IPS-NIHi7 (cell line): ENCODE results near the gene USPL1.
A peak's percentile ranks its signal among the peaks of the same experiment; 100 is the strongest.

ENCODE experiments used
- DNase-seq: peaks from one replicate; pipeline ENCODE4 v3.0.0; 2012; ENCODE audit warnings: mixed read lengths; ENCODE audit errors: extremely low spot score

Gene USPL1

GRCh38 chr13:30656178-30656577 lies 38.5 kb downstream of the USPL1 start:
- DNase-seq = no peak

- peak; percentile 49 for DNase-seq
Observed at GRCh38 chr13:30659980-30660379, 42.3 kb downstream of the USPL1 start.

GRCh38 chr13:30660796-30661195 lies 43.1 kb downstream of the USPL1 start:
- no peak for DNase-seq

GRCh38 chr13:30664689-30665275 lies 47.1 kb downstream of the USPL1 start:
- DNase-seq = no peak

- DNase-seq = no peak
Observed at GRCh38 chr13:30665638-30666037, 47.9 kb downstream of the USPL1 start.

DNA sequence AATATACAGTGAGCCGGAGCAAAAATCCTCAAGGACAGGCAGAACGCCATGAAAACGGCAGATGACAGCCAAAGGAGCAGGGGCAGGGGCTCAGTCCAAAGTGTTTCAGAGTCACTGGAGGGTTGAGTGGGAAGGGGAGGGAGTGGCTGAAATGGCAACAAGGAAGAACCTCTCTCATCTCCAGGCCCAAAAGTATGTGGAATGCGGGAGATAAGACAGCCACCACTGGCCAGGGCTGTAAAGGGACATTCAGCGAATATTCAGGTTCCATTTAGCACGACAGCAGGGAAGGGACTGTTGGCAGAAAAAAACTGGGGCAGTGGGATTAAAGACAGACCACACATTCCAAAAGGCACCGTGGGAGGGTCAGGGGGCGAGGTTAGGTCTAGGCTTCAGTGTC lies 48.4 kb downstream of the USPL1 start:
- peak; percentile 40 for DNase-seq

GRCh38 chr13:30667014-30667413 lies 49.3 kb downstream of the USPL1 start:
- DNase-seq = no peak

DNA sequence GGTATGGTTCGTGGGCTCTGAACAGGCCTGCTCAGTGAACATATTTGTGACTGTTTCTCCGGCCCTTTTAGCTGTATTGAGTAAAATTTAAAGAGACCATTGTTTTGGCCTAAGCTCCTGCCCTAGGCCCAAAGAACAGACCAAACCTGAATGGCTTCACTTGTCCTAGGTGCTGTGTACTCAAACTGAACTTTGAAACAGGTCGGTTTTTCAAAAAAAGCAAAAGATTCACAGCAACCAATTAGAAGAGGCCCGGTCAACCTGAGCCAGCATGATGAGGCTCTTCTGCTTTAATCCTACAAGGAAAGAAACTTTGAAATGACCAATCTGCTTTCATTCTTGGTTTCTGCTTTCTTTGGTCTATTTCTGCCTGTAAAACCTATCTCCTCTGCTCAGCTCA lies 50.6 kb downstream of the USPL1 start:
- DNase-seq = no peak

GRCh38 chr13:30671271-30671815 lies 53.6 kb downstream of the USPL1 start:
- DNase-seq = no peak

- DNase-seq = peak; percentile 90
Observed at GRCh38 chr13:30673669-30674521, 56.2 kb downstream of the USPL1 start.

DNA sequence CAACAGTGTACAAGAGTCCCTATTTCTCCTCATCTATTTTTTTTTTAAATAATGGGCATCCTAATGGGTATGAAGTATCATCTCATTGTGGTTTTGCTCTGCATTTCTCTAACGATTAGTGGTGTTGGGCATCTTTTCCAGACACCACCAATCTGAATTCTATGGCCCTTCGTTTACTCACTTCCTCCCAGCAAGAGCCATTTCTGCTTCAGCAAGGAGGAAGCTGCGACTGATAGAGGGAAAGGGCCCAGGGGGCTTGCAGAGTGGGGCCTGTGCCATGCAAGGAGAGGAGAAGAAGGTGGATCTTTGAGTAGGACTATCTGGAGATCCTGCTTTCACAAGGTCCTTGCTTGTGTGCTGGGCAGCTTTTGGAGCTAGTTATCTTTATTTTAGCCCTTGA lies 58.0 kb downstream of the USPL1 start:
- no peak for DNase-seq

- DNase-seq = peak; percentile 29
Observed at GRCh38 chr13:30676672-30677071, 59.0 kb downstream of the USPL1 start.

DNA sequence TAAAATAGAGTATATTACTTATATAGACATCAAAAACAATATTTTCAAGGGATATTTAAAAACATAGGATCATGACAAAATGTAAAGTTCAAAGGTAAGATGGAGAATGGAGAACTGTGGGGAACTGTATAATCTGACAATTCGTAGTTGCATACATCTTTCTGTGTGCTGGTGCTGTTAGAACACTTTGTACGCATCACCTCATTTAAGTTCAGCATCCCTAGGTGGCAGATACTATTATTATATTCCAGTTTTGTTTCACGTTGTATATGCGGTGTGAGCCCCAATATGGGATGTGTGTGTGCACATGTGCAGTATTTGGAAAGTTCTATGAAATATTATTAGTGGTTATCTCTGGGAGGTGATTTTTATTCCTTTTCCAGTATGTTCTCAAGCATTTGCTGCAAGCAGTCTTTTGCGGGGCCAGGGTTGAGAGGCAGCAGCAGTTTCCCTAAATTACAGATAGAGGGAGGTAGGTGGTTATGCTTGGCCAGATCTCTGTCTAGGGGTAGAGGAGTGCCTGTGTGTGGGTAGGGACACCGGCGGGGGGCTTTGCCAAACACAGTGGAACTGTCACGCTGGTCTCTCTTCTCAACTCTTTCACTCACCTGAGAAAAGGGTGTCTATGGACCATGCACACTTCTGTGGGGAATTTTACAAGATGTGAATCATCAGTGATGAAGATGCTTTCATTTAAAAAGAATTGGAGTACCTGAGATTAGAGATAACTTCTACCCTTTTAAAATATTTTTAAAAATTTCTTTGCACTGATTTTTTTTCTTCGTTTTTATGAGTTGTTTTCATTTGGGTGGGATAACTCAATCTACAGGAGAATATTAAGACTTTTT lies 62.0 kb downstream of the USPL1 start:
- peak; percentile 69 for DNase-seq

DNA sequence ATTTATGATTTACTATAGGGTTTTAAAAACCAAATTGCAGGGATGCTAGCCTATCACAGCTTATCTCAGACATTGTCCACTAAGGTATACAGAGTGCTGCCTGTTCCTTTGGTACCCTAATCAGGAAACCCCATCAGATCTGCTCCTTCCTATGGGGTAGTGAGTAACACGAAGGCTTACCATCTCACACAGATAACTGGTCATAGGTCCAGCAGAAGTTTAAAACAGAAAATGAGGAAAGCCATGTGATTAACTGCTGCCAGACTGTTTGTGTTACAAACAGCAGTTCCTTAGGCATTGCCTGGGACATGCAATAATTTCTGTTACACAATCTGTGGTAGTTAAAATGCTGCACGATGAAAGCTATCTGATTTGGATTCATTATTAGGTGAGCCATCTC lies 64.1 kb downstream of the USPL1 start:
- no peak for DNase-seq

DNA sequence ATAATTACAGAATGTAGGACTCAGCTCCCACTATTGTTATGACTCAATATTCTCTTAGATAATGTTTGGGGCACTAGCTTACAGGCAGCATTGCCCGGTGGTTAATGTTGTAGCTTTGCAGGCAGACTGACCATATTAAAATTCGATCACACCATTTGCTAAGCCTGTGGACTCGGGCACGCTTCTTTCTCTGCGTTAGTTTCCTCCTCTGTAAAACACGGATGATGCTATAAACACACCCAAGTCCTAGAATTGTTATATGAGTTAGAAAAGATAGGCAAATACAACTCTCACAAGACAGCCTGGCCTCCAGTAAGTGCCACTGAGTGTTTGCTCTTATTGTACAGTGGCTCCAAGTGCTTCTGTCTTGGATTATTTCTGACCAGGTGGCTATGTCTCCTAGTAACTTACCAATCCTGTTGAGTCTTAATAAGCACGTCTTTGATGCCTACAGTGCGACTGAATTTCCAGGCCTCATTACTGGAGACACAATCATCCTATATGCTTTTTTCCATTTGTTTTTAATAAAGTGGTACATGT lies 67.7 kb downstream of the USPL1 start:
- DNase-seq = no peak

DNA sequence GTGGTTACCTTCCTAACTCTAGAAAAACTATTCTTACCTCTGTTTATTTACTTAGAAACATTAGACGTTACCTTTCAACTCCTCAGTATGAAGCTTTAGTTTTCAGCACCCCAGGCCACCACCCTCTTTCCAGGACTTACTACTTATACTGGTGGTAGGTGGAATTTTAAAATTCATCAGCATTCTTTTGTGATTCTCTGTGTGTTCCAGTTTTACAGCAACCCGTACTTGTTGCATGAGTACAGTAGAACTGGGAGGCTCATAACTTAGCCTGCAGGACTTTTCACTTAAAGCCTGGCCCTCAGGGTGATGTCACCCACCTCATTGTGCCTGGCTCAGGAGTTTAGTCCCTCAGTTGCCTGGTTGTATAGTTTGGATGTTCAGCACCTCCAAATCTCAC lies 68.3 kb downstream of the USPL1 start:
- DNase-seq = no peak

DNA sequence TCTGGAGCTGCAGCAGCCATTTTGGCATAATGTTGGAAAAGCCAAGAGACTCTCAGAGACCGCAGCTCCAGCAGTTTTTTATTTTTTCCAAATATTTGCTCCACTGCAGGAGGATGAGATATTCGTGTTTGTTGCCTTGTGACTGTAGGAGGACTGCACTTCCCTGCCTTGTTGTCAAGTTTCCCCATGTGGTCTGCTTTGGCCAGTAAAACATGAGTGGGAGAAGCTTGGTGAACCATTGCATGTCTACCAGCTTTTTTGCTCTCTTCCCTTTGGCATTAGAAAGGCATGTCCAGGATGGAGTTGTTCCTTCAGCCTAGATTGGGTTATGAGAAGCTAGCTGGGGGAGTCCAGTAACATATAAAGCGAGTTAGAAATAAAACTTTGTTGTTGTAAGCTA lies 69.9 kb downstream of the USPL1 start:
- DNase-seq = no peak

- no peak for DNase-seq
Observed at GRCh38 chr13:30689752-30690151, 72.0 kb downstream of the USPL1 start.

DNA sequence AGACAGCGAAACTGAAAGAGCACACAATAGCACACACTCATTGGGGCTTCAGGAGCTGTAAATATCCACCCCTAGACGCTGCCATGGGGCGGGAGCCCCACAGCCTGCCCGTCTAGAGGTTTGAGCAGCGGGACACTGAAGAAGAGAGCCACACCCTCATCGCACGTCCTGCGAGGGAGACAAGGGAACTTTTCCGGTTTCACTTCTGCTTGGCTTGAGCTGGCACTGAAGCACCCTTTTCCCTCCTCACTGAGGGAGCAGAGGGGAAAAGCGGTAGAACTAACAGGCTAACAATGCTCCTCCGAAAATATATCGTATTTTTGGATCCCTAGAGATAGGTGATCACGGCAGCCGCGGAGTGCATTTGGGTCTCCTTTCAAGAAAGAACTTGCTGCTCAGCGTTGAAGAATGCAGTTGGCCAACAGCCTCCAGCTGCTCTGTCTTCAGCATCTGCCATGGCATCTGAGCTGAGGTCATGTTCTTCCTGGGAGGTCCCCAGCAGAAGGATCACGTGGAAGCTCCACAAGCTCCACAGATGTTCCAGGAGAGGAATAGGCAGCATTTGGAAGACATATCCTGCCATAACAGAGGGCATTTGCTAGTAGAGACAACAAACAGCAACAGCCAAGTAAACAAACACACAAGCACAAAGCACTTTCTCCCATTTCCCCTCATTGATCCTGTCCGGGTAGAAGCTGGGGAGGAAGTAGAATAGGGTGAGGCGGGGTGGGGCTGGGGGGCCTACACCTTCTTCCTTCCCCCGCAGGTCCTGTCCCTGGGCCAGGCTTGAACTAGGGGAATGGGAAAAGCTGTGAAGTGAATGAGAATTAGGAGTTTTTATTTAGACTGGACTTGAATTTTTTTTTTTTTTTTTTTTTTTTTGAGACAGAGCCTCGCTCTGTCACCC lies 72.8 kb downstream of the USPL1 start:
- no peak for DNase-seq

DNA sequence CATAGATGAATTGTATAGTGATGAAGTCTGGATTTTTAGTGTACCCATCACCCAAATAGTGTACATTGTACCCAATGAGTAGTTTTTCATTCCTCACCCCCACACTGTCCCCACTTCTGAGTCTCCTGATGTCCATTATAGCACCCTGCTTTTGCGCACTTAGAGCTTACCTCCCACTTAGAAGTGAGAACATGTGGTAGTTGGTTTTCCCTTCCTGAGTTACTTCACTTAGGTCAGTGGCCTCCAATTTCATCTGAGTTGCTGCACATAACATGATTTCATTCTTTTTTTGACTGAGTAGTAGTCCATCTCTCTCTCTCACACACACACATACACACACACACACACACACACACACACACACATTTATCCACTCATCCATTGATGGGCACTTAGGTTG lies 74.4 kb downstream of the USPL1 start:
- DNase-seq = no peak
